Measurements from ENCODE around the gene PSMB7.

Gene PSMB7

DNA sequence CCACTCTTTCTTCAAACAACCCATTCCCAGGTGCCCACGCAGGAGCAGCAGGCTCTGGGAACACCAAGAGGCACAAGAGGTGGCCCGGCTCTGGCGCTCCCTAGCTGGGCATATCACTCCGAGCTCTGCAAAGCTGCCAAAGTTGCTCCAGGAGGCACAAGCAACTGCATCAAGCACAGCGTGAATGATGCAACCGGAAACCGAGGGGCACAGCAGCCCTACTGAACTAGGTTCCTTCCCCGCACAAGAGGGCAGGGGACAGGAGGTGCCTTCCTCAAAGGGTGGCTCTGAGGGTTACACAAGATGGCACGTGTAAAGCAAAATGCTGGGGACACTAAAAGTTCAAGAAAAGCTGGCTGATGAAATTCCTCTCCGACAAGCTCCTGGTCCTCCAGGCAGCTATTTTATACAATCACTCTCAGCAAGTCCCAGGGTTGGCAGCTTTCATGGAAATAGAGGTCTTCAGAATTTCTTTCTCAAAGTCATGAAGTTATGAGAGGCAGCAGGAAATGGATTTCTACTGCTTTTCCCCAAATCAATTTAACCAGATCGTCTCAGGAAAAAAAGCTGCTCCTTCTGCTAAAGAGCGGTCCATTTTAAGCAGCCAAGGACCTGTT lies 22.9 kb downstream of the PSMB7 start:
- TF ChIP-seq, protein P1, sequence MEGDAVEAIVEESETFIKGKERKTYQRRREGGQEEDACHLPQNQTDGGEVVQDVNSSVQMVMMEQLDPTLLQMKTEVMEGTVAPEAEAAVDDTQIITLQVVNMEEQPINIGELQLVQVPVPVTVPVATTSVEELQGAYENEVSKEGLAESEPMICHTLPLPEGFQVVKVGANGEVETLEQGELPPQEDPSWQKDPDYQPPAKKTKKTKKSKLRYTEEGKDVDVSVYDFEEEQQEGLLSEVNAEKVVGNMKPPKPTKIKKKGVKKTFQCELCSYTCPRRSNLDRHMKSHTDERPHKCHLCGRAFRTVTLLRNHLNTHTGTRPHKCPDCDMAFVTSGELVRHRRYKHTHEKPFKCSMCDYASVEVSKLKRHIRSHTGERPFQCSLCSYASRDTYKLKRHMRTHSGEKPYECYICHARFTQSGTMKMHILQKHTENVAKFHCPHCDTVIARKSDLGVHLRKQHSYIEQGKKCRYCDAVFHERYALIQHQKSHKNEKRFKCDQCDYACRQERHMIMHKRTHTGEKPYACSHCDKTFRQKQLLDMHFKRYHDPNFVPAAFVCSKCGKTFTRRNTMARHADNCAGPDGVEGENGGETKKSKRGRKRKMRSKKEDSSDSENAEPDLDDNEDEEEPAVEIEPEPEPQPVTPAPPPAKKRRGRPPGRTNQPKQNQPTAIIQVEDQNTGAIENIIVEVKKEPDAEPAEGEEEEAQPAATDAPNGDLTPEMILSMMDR (IDR thresholded peaks at IDR 0.05): no peak

DNA sequence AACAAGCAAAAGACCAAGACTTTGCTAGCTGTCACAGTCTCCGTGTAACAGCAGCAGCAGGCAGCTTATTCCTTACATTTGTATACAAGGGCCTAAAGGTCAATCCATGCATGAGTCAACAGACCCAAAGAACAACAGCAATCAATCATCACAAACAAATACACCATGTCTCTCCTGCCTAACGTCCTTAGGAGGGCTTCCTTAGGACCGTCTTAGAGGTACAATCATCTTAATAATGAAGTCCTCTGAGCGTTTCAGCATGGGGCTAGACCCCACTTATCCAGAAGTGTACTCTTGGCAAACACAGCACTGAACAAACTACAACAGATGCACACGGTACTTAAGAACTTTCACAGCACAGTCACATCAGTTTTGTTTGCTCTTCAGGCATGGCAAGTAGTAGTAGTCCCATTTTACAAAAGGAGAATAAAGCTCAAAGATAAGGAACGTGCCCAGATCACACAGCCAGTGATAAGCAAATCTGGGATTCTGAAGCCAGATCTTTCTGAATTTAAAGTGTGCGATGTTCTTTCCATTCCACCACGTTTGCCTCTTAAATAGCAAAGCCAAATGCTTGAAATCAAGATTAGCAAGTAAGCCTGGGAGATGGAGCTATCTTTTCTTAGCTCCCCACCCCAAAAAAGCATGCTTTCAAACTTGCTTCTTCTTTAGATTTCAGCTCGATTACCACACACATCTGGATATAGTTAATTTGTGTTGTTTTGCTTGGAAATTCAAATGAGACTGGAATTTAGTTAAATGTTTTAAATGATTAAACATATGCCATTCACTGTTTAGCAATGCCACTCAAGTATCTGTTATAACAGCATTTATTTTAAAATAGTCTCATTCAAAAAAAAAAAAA lies 24.2 kb downstream of the PSMB7 start:
- TF ChIP-seq, protein P1 (IDR thresholded peaks at IDR 0.05): no peak

- TF ChIP-seq, protein P1 (IDR thresholded peaks at IDR 0.05): no peak
These were observed 25.9 kb downstream of the PSMB7 start for GRCh38 chr9:124389146-124389939.

- TF ChIP-seq, protein P1 (IDR thresholded peaks at IDR 0.05): no peak
These were observed 26.8 kb downstream of the PSMB7 start for GRCh38 chr9:124388275-124389048.

DNA sequence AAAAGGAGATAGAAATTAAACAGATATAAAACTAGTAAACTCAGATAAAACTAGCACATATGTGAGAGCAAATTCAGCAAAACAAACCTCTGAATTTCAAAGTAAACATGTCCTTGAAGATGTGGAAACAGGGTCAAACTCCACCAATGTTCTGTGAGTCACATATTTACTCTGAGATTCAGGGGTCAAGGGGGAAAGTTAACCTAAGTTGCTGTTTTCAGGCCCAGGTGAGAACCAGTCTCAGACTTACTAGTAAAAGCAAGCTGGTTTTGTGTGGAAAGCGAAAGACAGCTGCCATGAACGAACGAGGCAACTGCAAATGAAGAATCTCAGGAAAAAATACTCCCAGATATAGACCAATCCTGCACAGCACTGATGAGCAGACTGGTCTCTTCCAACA lies 29.0 kb downstream of the PSMB7 start:
- TF ChIP-seq, protein P1 (IDR thresholded peaks at IDR 0.05): no peak

- TF ChIP-seq, protein P1 (IDR thresholded peaks at IDR 0.05): no peak
These were observed 29.6 kb downstream of the PSMB7 start for GRCh38 chr9:124385623-124386022.

- TF ChIP-seq, protein P1 (IDR thresholded peaks at IDR 0.05): no peak
These were observed 30.4 kb downstream of the PSMB7 start for GRCh38 chr9:124384846-124385245.

All from LNCAP (cell line).